OCI-LY7 (cell line): ENCODE results near the gene CGRRF1. TPM values are rescaled to one million over a fixed set of nuclear protein-coding genes. Genes with fewer than 3 reads are reported as not detected.

ENCODE experiments used
- BruUV-seq: library from RNA; stranded (reverse); fragments of 400-500 nt; replicated peaks from 2 replicates; lab custom pipeline; 2021; lab: Mats Ljungman, UMichigan
- CTCF ChIA-PET: fragments of 300-600 bp; sonication (Branson Sonifier 250); formaldehyde crosslinking; loops from one replicate; lab custom pipeline; 2022; ENCODE audit warnings: antibody characterized with exemption; ENCODE audit not compliant: unreplicated experiment; lab: Charles Lee
- POLR2A ChIA-PET: fragments of 300-600 bp; sonication (Branson Sonifier 250); formaldehyde crosslinking; loops from one replicate; lab custom pipeline; 2022; ENCODE audit warnings: antibody characterized with exemption; lab: Charles Lee
- DNase-seq: peaks from one replicate; pipeline ENCODE4 v3.0.0-alpha.2; 2015; ENCODE audit warnings: low spot score
- H2AFZ ChIP-seq: fragments of 200-600 bp; sonication (generic), shearing (Covaris generic); 2 replicates; pipeline ENCODE4 v1.6.1; 2014; ENCODE audit warnings: mild to moderate bottlenecking, antibody characterized with exemption, low read length, moderate library complexity
- H3K27ac ChIP-seq: fragments of 200-600 bp; sonication (generic); 2 replicates; pipeline ENCODE4 v1.5.1; 2014; ENCODE audit warnings: mixed run types, low read depth, mild to moderate bottlenecking, moderate library complexity, low read length, inconsistent platforms; ENCODE audit not compliant: poor library complexity, severe bottlenecking
- H3K36me3 ChIP-seq: fragments of 200-600 bp; sonication (generic); 2 replicates; pipeline ENCODE4 v1.6.1; 2014; ENCODE audit warnings: mild to moderate bottlenecking, antibody characterized with exemption, low read length, moderate library complexity, mixed read lengths; ENCODE audit not compliant: insufficient read depth
- H3K4me1 ChIP-seq: fragments of 200-600 bp; sonication (generic); 2 replicates; pipeline ENCODE4 v1.5.1; 2014; ENCODE audit warnings: mild to moderate bottlenecking, low read length; ENCODE audit not compliant: insufficient read depth, poor library complexity, severe bottlenecking
- H3K4me2 ChIP-seq: fragments of 200-600 bp; sonication (generic); 2 replicates; pipeline ENCODE4 v1.6.1; 2014; ENCODE audit warnings: mild to moderate bottlenecking, low read length
- H3K4me3 ChIP-seq: fragments of 200-600 bp; sonication (generic); 2 replicates; pipeline ENCODE4 v1.5.1; 2014; ENCODE audit warnings: mild to moderate bottlenecking, low read depth, low read length; ENCODE audit not compliant: poor library complexity, severe bottlenecking
- H3K79me2 ChIP-seq: fragments of 200-600 bp; sonication (generic); 2 replicates; pipeline ENCODE4 v1.6.1; 2016; ENCODE audit warnings: low read depth, mild to moderate bottlenecking, low read length, moderate library complexity, mixed read lengths; ENCODE audit not compliant: insufficient read depth
- H3K9me2 ChIP-seq: fragments of 200-600 bp; sonication (generic); 2 replicates; pipeline ENCODE4 v1.6.1; 2016; ENCODE audit warnings: mild to moderate bottlenecking, low read length, mixed read lengths; ENCODE audit not compliant: insufficient read depth
- H3K9me3 ChIP-seq: fragments of 200-600 bp; sonication (generic); 2 replicates; pipeline ENCODE4 v1.6.1; 2014; ENCODE audit warnings: mild to moderate bottlenecking, mixed run types, low read length, mixed read lengths
- H4K20me1 ChIP-seq: fragments of 200-600 bp; sonication (generic); 2 replicates; pipeline ENCODE4 v1.6.1; 2014; ENCODE audit warnings: mild to moderate bottlenecking, antibody characterized with exemption, low read length, moderate library complexity, mixed read lengths; ENCODE audit not compliant: insufficient read depth
- CTCF ChIP-seq: fragments of 200-600 bp; sonication (generic); conservative IDR thresholded peaks from 2 replicates; pipeline ENCODE4 v1.5.1; 2014; ENCODE audit warnings: mild to moderate bottlenecking, antibody characterized with exemption, low read length, moderate library complexity, mixed read lengths
- EZH2phosphoT487 ChIP-seq: fragments of 200-600 bp; sonication (generic); IDR thresholded peaks from 2 replicates; pipeline ENCODE4 v1.6.1; 2018; ENCODE audit warnings: low read depth, borderline replicate concordance, mild to moderate bottlenecking, mixed run types, antibody characterized with exemption, low read length, moderate library complexity, mixed read lengths
- intact Hi-C: fragments of 100-400 bp; cut with micrococcal nuclease; formaldehyde crosslinking; loops from one replicate; pipeline ENCODE4 v1.10.0; 2022; ENCODE audit not compliant: unreplicated experiment
- total RNA-seq, 2 experiments: library from RNA; depleted of rRNA in 1 of 2; stranded (reverse); fragments of >200 nt in 1 of 2; shearing (Covaris generic) in 1 of 2; gene quantifications; 2 replicates each; pipeline ENCODE4 v1.2.3, GENCODE V29; 2014 to 2022

CGRRF1 gene
- total RNA-seq, 2 experiments from 2014 or later, result 8.4 to 13.4 TPM

- BruUV-seq, result no TSS peak
- no peak overlapping the region for H2AFZ ChIP-seq
- no peak overlapping the region for H3K27ac ChIP-seq
- CTCF ChIA-PET, result no interaction called here
- no peak for DNase-seq
- intact Hi-C loops, result no loop called here
- no peaks in the 10 kb centered on the region for H3K9me2 ChIP-seq
- no peaks in the 10 kb centered on the region for H3K9me3 ChIP-seq
- POLR2A ChIA-PET, result interaction anchor here (0.6 to 1.1 kb wide), 2 partner anchors 20 to 23 kb away, joined by 3 to 4 read pairs; no protein-coding TSS in a partner anchor
- no peak overlapping the region for H3K4me3 ChIP-seq
- H3K4me2 ChIP-seq, result no peak overlapping the region
- no peaks in the 10 kb centered on the region for H4K20me1 ChIP-seq
- H3K4me1 ChIP-seq, result peaks cover 5% of the 10 kb centered on the region
- H3K36me3 ChIP-seq, result no peaks in the 10 kb centered on the region
- no peak for TF ChIP-seq EZH2phosphoT487
- no peak for TF ChIP-seq CTCF
- H3K79me2 ChIP-seq, result no peaks in the 10 kb centered on the region
Measured at GRCh38 chr14:54549862-54550261, 40.2 kb downstream of the CGRRF1 start.

GRCh38 chr14:54550514-54550913 is 40.8 kb downstream of the CGRRF1 start:
- Histone ChIP-seq H3K9me2 (no peaks in the 10 kb centered on the region), H2AFZ (no peak overlapping the region), H4K20me1 (no peaks in the 10 kb centered on the region), H3K36me3 (no peaks in the 10 kb centered on the region), H3K27ac (no peak overlapping the region), H3K4me1 (peaks cover 5% of the 10 kb centered on the region), H3K4me3 (no peak overlapping the region), H3K79me2 (no peaks in the 10 kb centered on the region), H3K9me3 (no peaks in the 10 kb centered on the region), H3K4me2 (no peak overlapping the region)
- no TSS peak for BruUV-seq
- POLR2A ChIA-PET, result interaction anchor here (0.7 to 1.5 kb wide), 3 partner anchors 16 to 136 kb away, joined by 3 to 5 read pairs (median 3); partner anchors contain the start of gene SAMD4A
- intact Hi-C loops, result no loop called here
- no peak for DNase-seq
- no peak for TF ChIP-seq CTCF
- TF ChIP-seq EZH2phosphoT487, result no peak
- CTCF ChIA-PET, result no interaction called here

DNA sequence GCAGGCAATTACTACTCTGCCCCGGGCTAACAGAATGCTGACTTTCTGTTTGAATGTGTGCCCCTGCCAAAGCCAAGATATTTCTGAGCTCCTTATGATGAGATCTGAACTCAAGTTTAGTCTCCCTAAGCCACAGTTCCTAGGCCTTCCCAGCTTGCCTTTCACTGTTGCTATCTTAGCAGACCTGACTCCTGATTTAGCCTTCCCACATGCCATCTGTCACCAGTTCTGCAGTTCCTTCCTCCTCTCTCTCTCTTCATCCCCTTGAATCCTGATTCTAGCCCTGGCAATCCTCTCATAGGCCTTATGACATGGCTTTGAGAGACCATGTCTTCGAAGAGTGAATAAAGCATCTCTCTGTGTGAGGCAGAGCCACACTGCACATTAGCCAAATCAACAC is 44.7 kb downstream of the CGRRF1 start:
- no peak overlapping the region for H2AFZ ChIP-seq
- no TSS peak for BruUV-seq
- H3K36me3 ChIP-seq, result no peaks in the 10 kb centered on the region
- ChIA-PET CTCF (no interaction called here), POLR2A (interaction anchor here (0.6 to 1.3 kb wide), 3 partner anchors 23 to 172 kb away, joined by 3 to 4 read pairs (median 3); partner anchors contain the start of gene GMFB)
- H3K4me1 ChIP-seq, result peaks cover 5% of the 10 kb centered on the region
- H3K27ac ChIP-seq, result no peak overlapping the region
- no peaks in the 10 kb centered on the region for H3K9me2 ChIP-seq
- DNase-seq, result no peak
- no peak overlapping the region for H3K4me3 ChIP-seq
- no peaks in the 10 kb centered on the region for H3K9me3 ChIP-seq
- no peak overlapping the region for H3K4me2 ChIP-seq
- intact Hi-C loops, result no loop called here
- H3K79me2 ChIP-seq, result no peaks in the 10 kb centered on the region
- TF ChIP-seq EZH2phosphoT487, result no peak
- no peak for TF ChIP-seq CTCF
- no peaks in the 10 kb centered on the region for H4K20me1 ChIP-seq
